ENCODE measurements around the gene ACAN.

DNA sequence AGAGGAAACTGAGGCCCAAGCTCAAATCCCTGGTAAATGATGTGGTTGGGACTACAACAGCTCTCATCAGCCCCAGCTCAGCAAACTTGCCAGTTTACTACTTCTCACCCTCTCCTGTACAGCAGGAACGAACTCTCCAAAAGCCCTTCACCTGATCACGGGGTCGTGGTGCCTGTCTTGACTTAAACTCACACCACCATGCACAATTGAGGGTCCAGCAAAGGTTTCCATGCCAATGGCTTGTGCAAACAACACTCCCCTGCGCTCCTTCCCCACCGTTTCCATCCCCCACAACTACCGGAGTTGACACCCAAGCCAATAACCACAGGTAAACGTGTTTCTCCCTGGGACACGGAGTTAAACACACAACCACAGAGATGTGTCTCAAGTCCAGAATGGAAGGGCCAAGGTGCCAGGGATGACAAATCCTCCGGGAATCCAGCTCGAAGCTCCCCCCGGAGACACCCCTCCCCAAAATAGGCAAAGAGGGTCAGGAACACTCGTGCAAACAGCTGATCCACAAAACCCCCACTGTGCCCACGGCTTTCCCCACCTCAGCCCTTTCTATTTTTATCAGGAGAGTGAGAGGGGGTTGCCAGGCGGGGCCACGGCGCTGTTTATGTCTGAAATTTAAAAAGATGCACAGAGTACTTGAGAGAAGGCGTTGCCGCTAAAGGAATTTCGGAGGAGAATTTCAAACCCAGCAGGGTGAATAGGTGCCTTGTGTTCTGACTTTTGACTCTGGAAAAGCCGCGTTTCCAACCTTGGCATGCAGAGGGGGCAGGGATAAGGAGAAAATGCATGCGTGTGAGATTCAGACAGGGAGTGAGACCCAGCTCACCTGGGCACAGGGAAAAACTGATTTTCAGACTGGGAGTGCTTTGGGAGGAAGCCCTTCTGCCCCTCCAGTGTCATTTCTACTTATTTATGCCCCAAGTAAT is 10.6 kb upstream of the ACAN start:
- TF ChIP-seq, protein P1, sequence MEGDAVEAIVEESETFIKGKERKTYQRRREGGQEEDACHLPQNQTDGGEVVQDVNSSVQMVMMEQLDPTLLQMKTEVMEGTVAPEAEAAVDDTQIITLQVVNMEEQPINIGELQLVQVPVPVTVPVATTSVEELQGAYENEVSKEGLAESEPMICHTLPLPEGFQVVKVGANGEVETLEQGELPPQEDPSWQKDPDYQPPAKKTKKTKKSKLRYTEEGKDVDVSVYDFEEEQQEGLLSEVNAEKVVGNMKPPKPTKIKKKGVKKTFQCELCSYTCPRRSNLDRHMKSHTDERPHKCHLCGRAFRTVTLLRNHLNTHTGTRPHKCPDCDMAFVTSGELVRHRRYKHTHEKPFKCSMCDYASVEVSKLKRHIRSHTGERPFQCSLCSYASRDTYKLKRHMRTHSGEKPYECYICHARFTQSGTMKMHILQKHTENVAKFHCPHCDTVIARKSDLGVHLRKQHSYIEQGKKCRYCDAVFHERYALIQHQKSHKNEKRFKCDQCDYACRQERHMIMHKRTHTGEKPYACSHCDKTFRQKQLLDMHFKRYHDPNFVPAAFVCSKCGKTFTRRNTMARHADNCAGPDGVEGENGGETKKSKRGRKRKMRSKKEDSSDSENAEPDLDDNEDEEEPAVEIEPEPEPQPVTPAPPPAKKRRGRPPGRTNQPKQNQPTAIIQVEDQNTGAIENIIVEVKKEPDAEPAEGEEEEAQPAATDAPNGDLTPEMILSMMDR (conservative IDR thresholded peaks at IDR 0.05): no peak
- TF ChIP-seq EZH2 (IDR thresholded peaks at IDR 0.05; ENCODE audit: low read depth): no peak

Measured in PC-9 (cell line).